ENCODE data around the gene MAPK13.

The MAPK13 gene

GRCh38 chr6:36104836-36105235, 25.5 kb upstream of the MAPK13 start:
- TF ChIP-seq, protein P1, sequence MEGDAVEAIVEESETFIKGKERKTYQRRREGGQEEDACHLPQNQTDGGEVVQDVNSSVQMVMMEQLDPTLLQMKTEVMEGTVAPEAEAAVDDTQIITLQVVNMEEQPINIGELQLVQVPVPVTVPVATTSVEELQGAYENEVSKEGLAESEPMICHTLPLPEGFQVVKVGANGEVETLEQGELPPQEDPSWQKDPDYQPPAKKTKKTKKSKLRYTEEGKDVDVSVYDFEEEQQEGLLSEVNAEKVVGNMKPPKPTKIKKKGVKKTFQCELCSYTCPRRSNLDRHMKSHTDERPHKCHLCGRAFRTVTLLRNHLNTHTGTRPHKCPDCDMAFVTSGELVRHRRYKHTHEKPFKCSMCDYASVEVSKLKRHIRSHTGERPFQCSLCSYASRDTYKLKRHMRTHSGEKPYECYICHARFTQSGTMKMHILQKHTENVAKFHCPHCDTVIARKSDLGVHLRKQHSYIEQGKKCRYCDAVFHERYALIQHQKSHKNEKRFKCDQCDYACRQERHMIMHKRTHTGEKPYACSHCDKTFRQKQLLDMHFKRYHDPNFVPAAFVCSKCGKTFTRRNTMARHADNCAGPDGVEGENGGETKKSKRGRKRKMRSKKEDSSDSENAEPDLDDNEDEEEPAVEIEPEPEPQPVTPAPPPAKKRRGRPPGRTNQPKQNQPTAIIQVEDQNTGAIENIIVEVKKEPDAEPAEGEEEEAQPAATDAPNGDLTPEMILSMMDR (IDR thresholded peaks at IDR 0.05; ENCODE audit: borderline replicate concordance, insufficient read depth, low read depth, low read length) = no peak
- H3K4me3 ChIP-seq (ENCODE audit: low read depth, low read length) = no peak overlapping the region

- TF ChIP-seq, protein P1 (IDR thresholded peaks at IDR 0.05; ENCODE audit: borderline replicate concordance, insufficient read depth, low read depth, low read length) = no peak
- no peak overlapping the region for H3K4me3 ChIP-seq (ENCODE audit: low read depth, low read length)
Measured at GRCh38 chr6:36109092-36109491, 21.2 kb upstream of the MAPK13 start.

GRCh38 chr6:36110050-36110449, 20.3 kb upstream of the MAPK13 start:
- H3K4me3 ChIP-seq (ENCODE audit: low read depth, low read length) = no peak overlapping the region
- TF ChIP-seq, protein P1 (IDR thresholded peaks at IDR 0.05; ENCODE audit: borderline replicate concordance, insufficient read depth, low read depth, low read length) = no peak

GRCh38 chr6:36110863-36111262, 19.4 kb upstream of the MAPK13 start:
- H3K4me3 ChIP-seq (ENCODE audit: low read depth, low read length) = no peak overlapping the region
- TF ChIP-seq, protein P1 (IDR thresholded peaks at IDR 0.05; ENCODE audit: borderline replicate concordance, insufficient read depth, low read depth, low read length) = no peak

DNA sequence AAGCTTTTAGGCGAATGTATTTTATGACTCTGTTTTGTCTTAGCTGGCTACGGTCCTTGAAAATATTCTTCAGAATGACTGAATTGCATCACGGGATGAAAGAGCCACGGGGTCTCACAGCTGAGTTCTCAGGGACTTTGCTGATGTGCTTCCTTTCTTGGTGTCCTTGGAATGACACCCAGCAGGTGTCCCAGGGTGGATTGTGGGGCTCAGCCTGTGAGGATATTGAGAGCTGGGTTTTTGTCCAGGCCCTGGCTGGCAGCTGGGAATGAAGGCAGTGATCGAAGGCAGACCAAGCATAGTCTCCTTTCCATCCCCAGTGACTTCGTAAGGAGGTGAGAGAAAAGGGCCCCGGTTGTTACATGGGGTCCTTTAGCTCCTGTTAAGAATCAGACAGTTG, 18.8 kb upstream of the MAPK13 start:
- TF ChIP-seq, protein P1 (IDR thresholded peaks at IDR 0.05; ENCODE audit: borderline replicate concordance, insufficient read depth, low read depth, low read length) = no peak
- no peak overlapping the region for H3K4me3 ChIP-seq (ENCODE audit: low read depth, low read length)

GRCh38 chr6:36113049-36113448, 17.3 kb upstream of the MAPK13 start:
- H3K4me3 ChIP-seq (ENCODE audit: low read depth, low read length) = no peak overlapping the region
- TF ChIP-seq, protein P1 (IDR thresholded peaks at IDR 0.05; ENCODE audit: borderline replicate concordance, insufficient read depth, low read depth, low read length) = no peak

DNA sequence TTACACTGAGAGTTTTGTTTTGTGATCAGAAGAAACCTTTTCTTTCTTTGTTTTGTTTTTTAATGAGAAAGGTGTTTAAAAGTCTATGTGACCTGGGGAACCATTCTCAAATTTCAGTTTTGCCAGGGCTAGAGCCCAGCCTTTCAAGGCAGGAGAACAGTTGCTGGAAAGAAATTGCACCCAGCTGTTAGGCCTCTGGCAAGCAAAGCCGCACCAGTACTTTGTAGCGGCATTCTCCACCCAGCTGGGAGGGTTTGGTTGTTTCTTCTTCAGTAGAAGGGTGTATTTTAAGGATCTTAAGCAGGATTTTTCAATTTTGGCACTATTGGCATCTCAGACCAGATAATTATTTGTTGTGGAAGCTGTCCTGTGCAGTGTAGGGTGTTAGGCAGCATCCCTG, 16.6 kb upstream of the MAPK13 start:
- H3K4me3 ChIP-seq (ENCODE audit: low read depth, low read length) = no peak overlapping the region
- TF ChIP-seq, protein P1 (IDR thresholded peaks at IDR 0.05; ENCODE audit: borderline replicate concordance, insufficient read depth, low read depth, low read length) = no peak
